Measurements from ENCODE around the gene SERPINF2.
"Not testable (repeated sequence)": the region's sequence is repeated elsewhere in the genome, so short reads cannot be mapped to it uniquely, and the experiment has no call there.

The SERPINF2 gene

GRCh38 chr17:1736348-1737281 is 6.1 kb upstream of the SERPINF2 start:
- DNase-seq, result peak; percentile 33

- no peak for DNase-seq
These were observed 5.0 kb upstream of the SERPINF2 start for GRCh38 chr17:1737531-1738291.

GRCh38 chr17:1741899-1742298 is 772 bp upstream of the SERPINF2 start:
- DNase-seq, result not testable (repeated sequence)

GRCh38 chr17:1743088-1743439 is 393 bp downstream of the SERPINF2 start:
- no peak for DNase-seq

GRCh38 chr17:1744551-1745512 is 2.2 kb downstream of the SERPINF2 start:
- DNase-seq, result no peak

GRCh38 chr17:1745513-1746020 is 2.9 kb downstream of the SERPINF2 start:
- DNase-seq, result no peak

- no peak for DNase-seq
These were observed 4.4 kb downstream of the SERPINF2 start for GRCh38 chr17:1746975-1747543.

- DNase-seq, result no peak
These were observed 8.0 kb downstream of the SERPINF2 start for GRCh38 chr17:1750628-1751027.

GRCh38 chr17:1752425-1753262 is 10.0 kb downstream of the SERPINF2 start:
- DNase-seq, result peak; percentile 68

- DNase-seq, result no peak
These were observed 11.2 kb downstream of the SERPINF2 start for GRCh38 chr17:1753767-1754429.

- no peak for DNase-seq
These were observed 11.9 kb downstream of the SERPINF2 start for GRCh38 chr17:1754430-1755112.

- DNase-seq, result no peak
These were observed 12.7 kb downstream of the SERPINF2 start for GRCh38 chr17:1755252-1755826.

- no peak for DNase-seq
These were observed 13.2 kb downstream of the SERPINF2 start for GRCh38 chr17:1755827-1756262.

- DNase-seq, result peak; percentile 34
These were observed 16.1 kb downstream of the SERPINF2 start for GRCh38 chr17:1758807-1759206.

GRCh38 chr17:1759529-1759928 is 16.9 kb downstream of the SERPINF2 start:
- no peak for DNase-seq

- DNase-seq, result peak; percentile 29
These were observed 19.7 kb downstream of the SERPINF2 start for GRCh38 chr17:1762233-1762900.

- peak; percentile 81 for DNase-seq
These were observed 20.5 kb downstream of the SERPINF2 start for GRCh38 chr17:1762901-1763898.

GRCh38 chr17:1764284-1764683 is 21.6 kb downstream of the SERPINF2 start:
- peak; percentile 92 for DNase-seq
